Measurements from ENCODE around the gene TNFRSF21. TPM values are rescaled to one million over a fixed set of nuclear protein-coding genes. Genes with fewer than 3 reads are reported as not detected.
A peak's percentile ranks its signal among the peaks of the same experiment; 100 is the strongest.

TNFRSF21 gene
- total RNA-seq, 1 experiment from 2014 or later, result 106 TPM

- Histone ChIP-seq H3K4me2 (ENCODE audit: low read length) (no peak overlapping the region), H3K4me3 (ENCODE audit: low read length) (no peak overlapping the region), H3K27me3 (ENCODE audit: low read length) (no peaks in the 10 kb centered on the region), H3K36me3 (ENCODE audit: low read depth, low read length) (peaks cover 84% of the 10 kb centered on the region), H3K79me2 (ENCODE audit: low read length) (peaks cover 88% of the 10 kb centered on the region), H3K4me1 (ENCODE audit: insufficient read depth, low read length) (no peaks in the 10 kb centered on the region), H4K20me1 (ENCODE audit: low read length) (peaks cover 22% of the 10 kb centered on the region; the same call in 1 of the 2 replicates), H3F3A (ENCODE audit: low read length, unreplicated experiment) (no peaks in the 10 kb centered on the region), H3K9me2 (replicated peaks; ENCODE audit: low read length) (no peaks in the 10 kb centered on the region), H3K9me3 (ENCODE audit: low read length) (no peaks in the 10 kb centered on the region), H3K9ac (ENCODE audit: low read length) (no peak overlapping the region), H2AFZ (ENCODE audit: low read length) (no peak overlapping the region), H3K27ac (ENCODE audit: low read length) (no peak overlapping the region)
- POLR2A ChIA-PET (ENCODE audit: unreplicated experiment), result interaction anchor here (0.6 kb wide), 1 partner anchor 62 kb away, joined by 3 read pairs; no protein-coding TSS in a partner anchor
- BruUV-seq (replicated peaks), result no TSS peak
- intact Hi-C loops (cut with micrococcal nuclease), result no loop called here
- no peak for ATAC-seq
- CTCF ChIA-PET, result no interaction called here
- no peak for DNase-seq
- TF ChIP-seq, protein P1, sequence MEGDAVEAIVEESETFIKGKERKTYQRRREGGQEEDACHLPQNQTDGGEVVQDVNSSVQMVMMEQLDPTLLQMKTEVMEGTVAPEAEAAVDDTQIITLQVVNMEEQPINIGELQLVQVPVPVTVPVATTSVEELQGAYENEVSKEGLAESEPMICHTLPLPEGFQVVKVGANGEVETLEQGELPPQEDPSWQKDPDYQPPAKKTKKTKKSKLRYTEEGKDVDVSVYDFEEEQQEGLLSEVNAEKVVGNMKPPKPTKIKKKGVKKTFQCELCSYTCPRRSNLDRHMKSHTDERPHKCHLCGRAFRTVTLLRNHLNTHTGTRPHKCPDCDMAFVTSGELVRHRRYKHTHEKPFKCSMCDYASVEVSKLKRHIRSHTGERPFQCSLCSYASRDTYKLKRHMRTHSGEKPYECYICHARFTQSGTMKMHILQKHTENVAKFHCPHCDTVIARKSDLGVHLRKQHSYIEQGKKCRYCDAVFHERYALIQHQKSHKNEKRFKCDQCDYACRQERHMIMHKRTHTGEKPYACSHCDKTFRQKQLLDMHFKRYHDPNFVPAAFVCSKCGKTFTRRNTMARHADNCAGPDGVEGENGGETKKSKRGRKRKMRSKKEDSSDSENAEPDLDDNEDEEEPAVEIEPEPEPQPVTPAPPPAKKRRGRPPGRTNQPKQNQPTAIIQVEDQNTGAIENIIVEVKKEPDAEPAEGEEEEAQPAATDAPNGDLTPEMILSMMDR (conservative IDR thresholded peaks at IDR 0.05; ENCODE audit: low read depth, low read length), result no peak
- TF ChIP-seq EZH2phosphoT487 (IDR thresholded peaks at IDR 0.05; ENCODE audit: borderline replicate concordance, low read length) (no peak), EZH2 (IDR thresholded peaks at IDR 0.05; ENCODE audit: low read length, unreplicated experiment) (no peak)
Observed at GRCh38 chr6:47256981-47257730, 52.5 kb downstream of the TNFRSF21 start.

DNA sequence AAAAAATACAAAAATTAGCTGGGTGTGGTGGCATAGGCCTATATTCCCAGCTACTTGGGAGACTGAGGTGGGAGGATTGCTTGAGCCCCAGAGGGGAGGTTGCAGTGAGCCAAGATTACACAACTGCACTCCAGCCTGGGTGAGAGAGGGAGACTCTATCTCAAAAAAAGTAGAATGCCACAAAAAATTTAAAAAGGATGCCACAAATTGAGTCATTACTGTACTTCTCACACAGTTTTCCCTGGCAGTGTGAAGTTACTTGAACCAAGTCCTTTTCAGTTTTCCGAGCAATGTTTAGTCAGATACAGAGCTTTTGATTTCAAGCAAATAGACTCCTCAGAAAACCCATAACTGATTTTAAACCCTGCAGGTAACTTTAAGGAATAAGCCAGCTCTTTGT lies 53.3 kb downstream of the TNFRSF21 start:
- no TSS peak for BruUV-seq (replicated peaks)
- Histone ChIP-seq H3K79me2 (ENCODE audit: low read length) (peaks cover 87% of the 10 kb centered on the region), H3K27me3 (ENCODE audit: low read length) (no peaks in the 10 kb centered on the region), H2AFZ (ENCODE audit: low read length) (no peak overlapping the region), H3F3A (ENCODE audit: low read length, unreplicated experiment) (no peaks in the 10 kb centered on the region), H3K9me3 (ENCODE audit: low read length) (no peaks in the 10 kb centered on the region), H3K9ac (ENCODE audit: low read length) (no peak overlapping the region), H3K9me2 (replicated peaks; ENCODE audit: low read length) (no peaks in the 10 kb centered on the region), H4K20me1 (ENCODE audit: low read length) (peaks cover 16% of the 10 kb centered on the region; the same call in 1 of the 2 replicates), H3K36me3 (ENCODE audit: low read depth, low read length) (peaks cover 86% of the 10 kb centered on the region), H3K4me3 (ENCODE audit: low read length) (no peak overlapping the region), H3K27ac (ENCODE audit: low read length) (no peak overlapping the region), H3K4me2 (ENCODE audit: low read length) (no peak overlapping the region), H3K4me1 (ENCODE audit: insufficient read depth, low read length) (0 out of 2 replicates have a peak, but pooled peaks cover 4% of the 10 kb centered on the region)
- ATAC-seq (no peak), DNase-seq (no peak)
- TF ChIP-seq EZH2 (IDR thresholded peaks at IDR 0.05; ENCODE audit: low read length, unreplicated experiment) (no peak), EZH2phosphoT487 (IDR thresholded peaks at IDR 0.05; ENCODE audit: borderline replicate concordance, low read length) (no peak)
- TF ChIP-seq, protein P1 (conservative IDR thresholded peaks at IDR 0.05; ENCODE audit: low read depth, low read length), result no peak
- POLR2A ChIA-PET (ENCODE audit: unreplicated experiment), result no interaction called here
- CTCF ChIA-PET, result no interaction called here
- intact Hi-C loops (cut with micrococcal nuclease), result no loop called here

GRCh38 chr6:47254906-47255305 lies 54.8 kb downstream of the TNFRSF21 start:
- intact Hi-C loops (cut with micrococcal nuclease), result no loop called here
- no peak for ATAC-seq
- DNase-seq, result peak; percentile 41
- H2AFZ ChIP-seq (ENCODE audit: low read length), result no peak overlapping the region
- TF ChIP-seq, protein P1 (conservative IDR thresholded peaks at IDR 0.05; ENCODE audit: low read depth, low read length), result no peak
- TF ChIP-seq EZH2 (IDR thresholded peaks at IDR 0.05; ENCODE audit: low read length, unreplicated experiment) (no peak), EZH2phosphoT487 (IDR thresholded peaks at IDR 0.05; ENCODE audit: borderline replicate concordance, low read length) (no peak)
- H3K4me1 ChIP-seq (ENCODE audit: insufficient read depth, low read length), result 0 out of 2 replicates have a peak, but pooled peaks cover 4% of the 10 kb centered on the region
- no peak overlapping the region for H3K27ac ChIP-seq (ENCODE audit: low read length)
- POLR2A ChIA-PET (ENCODE audit: unreplicated experiment), result no interaction called here
- H3K4me3 ChIP-seq (ENCODE audit: low read length), result no peak overlapping the region
- H3K9me3 ChIP-seq (ENCODE audit: low read length), result no peaks in the 10 kb centered on the region
- CTCF ChIA-PET, result interaction anchor here (0.5 kb wide), 1 partner anchor 43 kb away, joined by 8 read pairs; no protein-coding TSS in a partner anchor
- peaks cover 79% of the 10 kb centered on the region for H3K36me3 ChIP-seq (ENCODE audit: low read depth, low read length)
- H3K27me3 ChIP-seq (ENCODE audit: low read length), result no peaks in the 10 kb centered on the region
- H3K79me2 ChIP-seq (ENCODE audit: low read length), result peaks cover 85% of the 10 kb centered on the region
- H3F3A ChIP-seq (ENCODE audit: low read length, unreplicated experiment), result no peaks in the 10 kb centered on the region
- BruUV-seq (replicated peaks), result no TSS peak
- H4K20me1 ChIP-seq (ENCODE audit: low read length), result 0 out of 2 replicates have a peak, but pooled peaks cover 2% of the 10 kb centered on the region
- H3K4me2 ChIP-seq (ENCODE audit: low read length), result no peak overlapping the region
- H3K9me2 ChIP-seq (replicated peaks; ENCODE audit: low read length), result no peaks in the 10 kb centered on the region
- H3K9ac ChIP-seq (ENCODE audit: low read length), result no peak overlapping the region
